GM12878 (cell line): Measurements from ENCODE around the gene SHC4. TPM values are rescaled to one million over a fixed set of nuclear protein-coding genes. Genes with fewer than 3 reads are reported as not detected.

Experiments used
- BACH1 ChIP-seq: fragments of 450-650 bp; IDR thresholded peaks from 2 replicates; pipeline ENCODE4 v1.6.1; 2017; ENCODE audit warnings: mild to moderate bottlenecking, borderline replicate concordance
- BHLHE40 ChIP-seq, 2 experiments: fragments of 450-650 bp in 1 of 2; IDR thresholded peaks; 2 replicates each; pipeline ENCODE4 v1.6.1; 2011 to 2017; ENCODE audit warnings: low read depth in 2 of 2, borderline replicate concordance in 1 of 2, improper control_type of control experiment in 1 of 2, low read length in 1 of 2, mild to moderate bottlenecking in 1 of 2
- CREM ChIP-seq: IDR thresholded peaks from 2 replicates; pipeline ENCODE4 v1.6.1; 2014; ENCODE audit warnings: antibody characterized with exemption, low read depth
- ESRRA ChIP-seq: IDR thresholded peaks from 2 replicates; pipeline ENCODE4 v1.6.1; 2012; ENCODE audit warnings: mild to moderate bottlenecking, low read length, improper control_type of control experiment
- MYB ChIP-seq: fragments of 150-350 bp; IDR thresholded peaks from 2 replicates; pipeline ENCODE4 v1.6.1; 2014; ENCODE audit warnings: mild to moderate bottlenecking, low read depth, low read length, borderline replicate concordance
- NRF1 ChIP-seq: conservative IDR thresholded peaks from 2 replicates; pipeline ENCODE4 v1.6.1; 2011; ENCODE audit warnings: mild to moderate bottlenecking, low read depth, low read length, improper control_type of control experiment
- PAX5 ChIP-seq: IDR thresholded peaks from 2 replicates; pipeline ENCODE4 v1.6.1; 2011; ENCODE audit warnings: low read depth, low read length, borderline replicate concordance
- PML ChIP-seq: IDR thresholded peaks from 2 replicates; pipeline ENCODE4 v1.6.1; 2012; ENCODE audit warnings: low read length, inconsistent platforms
- SMC3 ChIP-seq: IDR thresholded peaks from 2 replicates; pipeline ENCODE4 v1.6.1; 2011; ENCODE audit warnings: low read length, improper control_type of control experiment, borderline replicate concordance
- TCF12 ChIP-seq: IDR thresholded peaks from 2 replicates; pipeline ENCODE4 v1.6.1; 2011; ENCODE audit warnings: low read depth, mild to moderate bottlenecking, low read length
- polyA plus RNA-seq, 11 experiments: library from polyadenylated mRNA; depleted of rRNA in 4 of 11; unstranded in 6 of 11; stranded (reverse) in 5 of 11; fragments of >200 nt; fragmentation: Nextera tagmentation in 4 of 11; fragmentation: Illumina TruSeq in 1 of 11; extraction: Ambion mirVana in 4 of 11; extraction: Trizol in 1 of 11; gene quantifications; 1 replicate in 1 of 11; 2 replicates in 10 of 11; pipeline versions ENCODE4 v1.2.1 to v1.2.3, GENCODE V29; 2011 to 2016; ENCODE audit warnings: inconsistent platforms in 2 of 11, missing spikeins in 2 of 11, low read depth in 1 of 11
- total RNA-seq, 4 experiments: library from RNA; depleted of rRNA in 3 of 4; stranded (reverse); fragments of >200 nt in 3 of 4; fragmentation: Illumina TruSeq in 1 of 4; extraction: Trizol in 1 of 4; gene quantifications; 2 replicates each; pipeline versions ENCODE4 v1.2.1 to v1.2.3, GENCODE V29; 2013 to 2021
- TF ChIP-seq, protein P1 (sequence below): fragments of 450-650 bp; IDR thresholded peaks from 2 replicates; pipeline ENCODE4 v1.6.1; 2018; ENCODE audit warnings: mild to moderate bottlenecking, low read depth, moderate library complexity; ENCODE audit not compliant: partially characterized antibody
- TF ChIP-seq, protein P2 (sequence below): IDR thresholded peaks from 2 replicates; pipeline ENCODE4 v1.6.1; 2012; ENCODE audit warnings: improper control_type of control experiment, low read depth, low read length; ENCODE audit not compliant: insufficient replicate concordance
- TF ChIP-seq, protein P3 (sequence below): IDR thresholded peaks from 2 replicates; pipeline ENCODE4 v1.6.1; 2011; ENCODE audit warnings: low read depth, mild to moderate bottlenecking, low read length, moderate library complexity, borderline replicate concordance; ENCODE audit errors: extremely low read depth
- TF ChIP-seq, protein P4 (sequence below): fragments of 450-650 bp; conservative IDR thresholded peaks from 2 replicates; pipeline ENCODE4 v1.6.1; 2017; ENCODE audit warnings: mild to moderate bottlenecking, moderate library complexity
- TF ChIP-seq, protein P5 (sequence below): IDR thresholded peaks from 2 replicates; pipeline ENCODE4 v1.6.1; 2011; ENCODE audit warnings: mild to moderate bottlenecking, low read depth, low read length, moderate library complexity; ENCODE audit not compliant: insufficient replicate concordance

SHC4 gene
- total and polyA plus RNA-seq, 10 of the 15 experiments (the other 5 are each of a cell fraction or from before 2014, with no cell fraction given) = 0.04 to 0.87 (median 0.14) TPM

DNA sequence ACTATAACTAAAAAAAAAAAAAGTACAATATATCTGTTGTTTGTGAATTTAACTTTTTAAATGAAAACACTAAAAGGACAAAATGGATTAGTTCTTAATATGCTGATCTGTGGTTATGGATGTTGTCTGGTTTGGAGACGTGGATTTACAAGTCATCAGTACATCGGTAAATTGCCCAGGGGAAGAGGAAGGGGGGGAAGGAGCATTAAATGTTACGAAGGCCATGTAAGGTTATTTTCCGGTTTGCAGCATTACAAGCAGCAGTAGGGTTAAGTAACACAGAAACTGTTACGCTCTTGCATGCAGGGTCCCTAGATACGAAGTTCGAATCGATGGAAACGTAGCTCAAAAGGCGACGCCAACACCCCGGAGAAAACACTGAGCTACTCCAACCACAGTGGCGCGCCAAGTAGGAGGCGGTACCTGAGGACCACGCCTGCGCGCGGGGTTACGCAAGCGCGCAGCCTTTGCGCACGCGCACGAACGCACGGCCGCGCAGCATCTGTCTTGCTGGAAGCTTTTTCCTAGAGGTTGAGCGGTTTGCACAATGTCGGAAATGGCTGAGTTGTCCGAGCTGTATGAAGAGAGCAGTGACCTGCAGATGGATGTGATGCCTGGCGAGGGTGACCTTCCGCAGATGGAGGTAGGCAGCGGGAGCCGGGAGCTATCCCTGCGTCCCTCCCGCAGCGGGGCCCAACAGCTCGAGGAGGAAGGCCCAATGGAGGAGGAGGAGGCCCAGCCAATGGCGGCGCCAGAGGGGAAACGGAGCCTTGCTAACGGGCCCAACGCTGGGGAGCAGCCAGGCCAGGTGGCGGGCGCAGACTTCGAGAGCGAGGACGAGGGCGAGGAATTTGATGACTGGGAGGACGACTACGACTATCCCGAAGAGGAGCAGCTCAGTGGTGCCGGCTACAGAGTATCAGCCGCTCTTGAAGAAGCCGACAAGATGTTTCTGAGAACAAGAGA is 85.8 kb downstream of the SHC4 start, which contains the start of gene EID1 (continued):
- TF ChIP-seq, protein P1, sequence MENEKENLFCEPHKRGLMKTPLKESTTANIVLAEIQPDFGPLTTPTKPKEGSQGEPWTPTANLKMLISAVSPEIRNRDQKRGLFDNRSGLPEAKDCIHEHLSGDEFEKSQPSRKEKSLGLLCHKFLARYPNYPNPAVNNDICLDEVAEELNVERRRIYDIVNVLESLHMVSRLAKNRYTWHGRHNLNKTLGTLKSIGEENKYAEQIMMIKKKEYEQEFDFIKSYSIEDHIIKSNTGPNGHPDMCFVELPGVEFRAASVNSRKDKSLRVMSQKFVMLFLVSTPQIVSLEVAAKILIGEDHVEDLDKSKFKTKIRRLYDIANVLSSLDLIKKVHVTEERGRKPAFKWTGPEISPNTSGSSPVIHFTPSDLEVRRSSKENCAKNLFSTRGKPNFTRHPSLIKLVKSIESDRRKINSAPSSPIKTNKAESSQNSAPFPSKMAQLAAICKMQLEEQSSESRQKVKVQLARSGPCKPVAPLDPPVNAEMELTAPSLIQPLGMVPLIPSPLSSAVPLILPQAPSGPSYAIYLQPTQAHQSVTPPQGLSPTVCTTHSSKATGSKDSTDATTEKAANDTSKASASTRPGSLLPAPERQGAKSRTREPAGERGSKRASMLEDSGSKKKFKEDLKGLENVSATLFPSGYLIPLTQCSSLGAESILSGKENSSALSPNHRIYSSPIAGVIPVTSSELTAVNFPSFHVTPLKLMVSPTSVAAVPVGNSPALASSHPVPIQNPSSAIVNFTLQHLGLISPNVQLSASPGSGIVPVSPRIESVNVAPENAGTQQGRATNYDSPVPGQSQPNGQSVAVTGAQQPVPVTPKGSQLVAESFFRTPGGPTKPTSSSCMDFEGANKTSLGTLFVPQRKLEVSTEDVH = peak; percentile 32
- TF ChIP-seq, protein P2, sequence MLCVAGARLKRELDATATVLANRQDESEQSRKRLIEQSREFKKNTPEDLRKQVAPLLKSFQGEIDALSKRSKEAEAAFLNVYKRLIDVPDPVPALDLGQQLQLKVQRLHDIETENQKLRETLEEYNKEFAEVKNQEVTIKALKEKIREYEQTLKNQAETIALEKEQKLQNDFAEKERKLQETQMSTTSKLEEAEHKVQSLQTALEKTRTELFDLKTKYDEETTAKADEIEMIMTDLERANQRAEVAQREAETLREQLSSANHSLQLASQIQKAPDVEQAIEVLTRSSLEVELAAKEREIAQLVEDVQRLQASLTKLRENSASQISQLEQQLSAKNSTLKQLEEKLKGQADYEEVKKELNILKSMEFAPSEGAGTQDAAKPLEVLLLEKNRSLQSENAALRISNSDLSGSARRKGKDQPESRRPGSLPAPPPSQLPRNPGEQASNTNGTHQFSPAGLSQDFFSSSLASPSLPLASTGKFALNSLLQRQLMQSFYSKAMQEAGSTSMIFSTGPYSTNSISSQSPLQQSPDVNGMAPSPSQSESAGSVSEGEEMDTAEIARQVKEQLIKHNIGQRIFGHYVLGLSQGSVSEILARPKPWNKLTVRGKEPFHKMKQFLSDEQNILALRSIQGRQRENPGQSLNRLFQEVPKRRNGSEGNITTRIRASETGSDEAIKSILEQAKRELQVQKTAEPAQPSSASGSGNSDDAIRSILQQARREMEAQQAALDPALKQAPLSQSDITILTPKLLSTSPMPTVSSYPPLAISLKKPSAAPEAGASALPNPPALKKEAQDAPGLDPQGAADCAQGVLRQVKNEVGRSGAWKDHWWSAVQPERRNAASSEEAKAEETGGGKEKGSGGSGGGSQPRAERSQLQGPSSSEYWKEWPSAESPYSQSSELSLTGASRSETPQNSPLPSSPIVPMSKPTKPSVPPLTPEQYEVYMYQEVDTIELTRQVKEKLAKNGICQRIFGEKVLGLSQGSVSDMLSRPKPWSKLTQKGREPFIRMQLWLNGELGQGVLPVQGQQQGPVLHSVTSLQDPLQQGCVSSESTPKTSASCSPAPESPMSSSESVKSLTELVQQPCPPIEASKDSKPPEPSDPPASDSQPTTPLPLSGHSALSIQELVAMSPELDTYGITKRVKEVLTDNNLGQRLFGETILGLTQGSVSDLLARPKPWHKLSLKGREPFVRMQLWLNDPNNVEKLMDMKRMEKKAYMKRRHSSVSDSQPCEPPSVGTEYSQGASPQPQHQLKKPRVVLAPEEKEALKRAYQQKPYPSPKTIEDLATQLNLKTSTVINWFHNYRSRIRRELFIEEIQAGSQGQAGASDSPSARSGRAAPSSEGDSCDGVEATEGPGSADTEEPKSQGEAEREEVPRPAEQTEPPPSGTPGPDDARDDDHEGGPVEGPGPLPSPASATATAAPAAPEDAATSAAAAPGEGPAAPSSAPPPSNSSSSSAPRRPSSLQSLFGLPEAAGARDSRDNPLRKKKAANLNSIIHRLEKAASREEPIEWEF = no peak
- peak; percentile 70 for TF ChIP-seq BACH1
- peak; percentile 60; the same call in 1 of the 2 replicates for TF ChIP-seq PAX5
- TF ChIP-seq NRF1 = peak; percentile 99
- 0 out of 2 replicates have a peak, but pooled peaks have one; percentile 22 for TF ChIP-seq SMC3
- no peak for TF ChIP-seq MYB
- TF ChIP-seq, protein P3, sequence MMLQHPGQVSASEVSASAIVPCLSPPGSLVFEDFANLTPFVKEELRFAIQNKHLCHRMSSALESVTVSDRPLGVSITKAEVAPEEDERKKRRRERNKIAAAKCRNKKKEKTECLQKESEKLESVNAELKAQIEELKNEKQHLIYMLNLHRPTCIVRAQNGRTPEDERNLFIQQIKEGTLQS = no peak
- TF ChIP-seq, protein P4, sequence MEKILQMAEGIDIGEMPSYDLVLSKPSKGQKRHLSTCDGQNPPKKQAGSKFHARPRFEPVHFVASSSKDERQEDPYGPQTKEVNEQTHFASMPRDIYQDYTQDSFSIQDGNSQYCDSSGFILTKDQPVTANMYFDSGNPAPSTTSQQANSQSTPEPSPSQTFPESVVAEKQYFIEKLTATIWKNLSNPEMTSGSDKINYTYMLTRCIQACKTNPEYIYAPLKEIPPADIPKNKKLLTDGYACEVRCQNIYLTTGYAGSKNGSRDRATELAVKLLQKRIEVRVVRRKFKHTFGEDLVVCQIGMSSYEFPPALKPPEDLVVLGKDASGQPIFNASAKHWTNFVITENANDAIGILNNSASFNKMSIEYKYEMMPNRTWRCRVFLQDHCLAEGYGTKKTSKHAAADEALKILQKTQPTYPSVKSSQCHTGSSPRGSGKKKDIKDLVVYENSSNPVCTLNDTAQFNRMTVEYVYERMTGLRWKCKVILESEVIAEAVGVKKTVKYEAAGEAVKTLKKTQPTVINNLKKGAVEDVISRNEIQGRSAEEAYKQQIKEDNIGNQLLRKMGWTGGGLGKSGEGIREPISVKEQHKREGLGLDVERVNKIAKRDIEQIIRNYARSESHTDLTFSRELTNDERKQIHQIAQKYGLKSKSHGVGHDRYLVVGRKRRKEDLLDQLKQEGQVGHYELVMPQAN = peak; percentile 38; the same call in 1 of the 2 replicates
- no peak for TF ChIP-seq ESRRA
- TF ChIP-seq PML = peak; percentile 87
- TF ChIP-seq TCF12 = no peak
- TF ChIP-seq, protein P5, sequence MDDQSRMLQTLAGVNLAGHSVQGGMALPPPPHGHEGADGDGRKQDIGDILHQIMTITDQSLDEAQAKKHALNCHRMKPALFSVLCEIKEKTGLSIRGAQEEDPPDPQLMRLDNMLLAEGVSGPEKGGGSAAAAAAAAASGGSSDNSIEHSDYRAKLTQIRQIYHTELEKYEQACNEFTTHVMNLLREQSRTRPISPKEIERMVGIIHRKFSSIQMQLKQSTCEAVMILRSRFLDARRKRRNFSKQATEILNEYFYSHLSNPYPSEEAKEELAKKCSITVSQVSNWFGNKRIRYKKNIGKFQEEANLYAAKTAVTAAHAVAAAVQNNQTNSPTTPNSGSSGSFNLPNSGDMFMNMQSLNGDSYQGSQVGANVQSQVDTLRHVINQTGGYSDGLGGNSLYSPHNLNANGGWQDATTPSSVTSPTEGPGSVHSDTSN = no peak
- TF ChIP-seq BHLHE40 (IDR thresholded peaks at IDR 0.05; ENCODE audit: borderline replicate concordance in 1 of 2, low read depth in 2 of 2, low read length in 1 of 2) = peak in 1 of 2 experiments; percentile 46; a peak in 3 of 4 replicates
- peak; percentile 75; the same call in 1 of the 2 replicates for TF ChIP-seq CREM
